Endothelial cell of umbilical vein (primary cell): ENCODE results near the gene BLACAT1. TPM values are rescaled to one million over a fixed set of nuclear protein-coding genes. Genes with fewer than 3 reads are reported as not detected.

Experiments
- BruUV-seq: library from RNA; stranded (reverse); fragments of 400-500 nt; replicated peaks from 2 replicates; lab custom pipeline; 2021; lab: Mats Ljungman, UMichigan
- CTCF ChIA-PET: fragments of 300-600, 350-600 bp; sonication (Branson Sonifier 250); formaldehyde crosslinking; loops from one replicate; lab custom pipeline; 2021; ENCODE audit warnings: antibody characterized with exemption, inconsistent platforms; lab: Charles Lee
- POLR2A ChIA-PET: fragments of 300-600, 350-600 bp; sonication (Branson Sonifier 250); formaldehyde crosslinking; loops from one replicate; lab custom pipeline; 2021; ENCODE audit warnings: antibody characterized with exemption, inconsistent platforms; lab: Charles Lee
- DNase-seq: peaks from one replicate; pipeline ENCODE4 v3.0.0-alpha.2; 2011; ENCODE audit warnings: low read depth, low spot score
- FAIRE-seq: peaks from 2 replicates; lab custom pipeline; 2011; peaks lifted over from hg19 to GRCh38; lab: Jason Lieb, UNC
- H2AFZ ChIP-seq: 2 replicates; pipeline ENCODE4 v1.6.0; 2012; ENCODE audit warnings: low read depth, low read length, control low read depth, inconsistent platforms
- H3K27ac ChIP-seq: 2 replicates; pipeline ENCODE4 v1.5.1; 2011; ENCODE audit warnings: low read depth, mild to moderate bottlenecking, control low read depth, low read length, moderate library complexity; ENCODE audit not compliant: insufficient read depth
- H3K27me3 ChIP-seq, 2 experiments: 2 replicates each; pipeline versions ENCODE4 v1.6.0 to v1.6.1; 2011; ENCODE audit warnings: low read length in 2 of 2, mixed read lengths in 1 of 2; ENCODE audit not compliant: control insufficient read depth in 2 of 2, insufficient read depth in 2 of 2
- H3K36me3 ChIP-seq, 2 experiments: 2 replicates in 1 of 2; 3 replicates in 1 of 2; pipeline ENCODE4 v1.5.1; 2011; ENCODE audit warnings: low read length in 2 of 2, mild to moderate bottlenecking in 1 of 2, moderate library complexity in 1 of 2; ENCODE audit not compliant: control insufficient read depth in 2 of 2, insufficient read depth in 2 of 2; ENCODE audit errors: extremely low read depth in 1 of 2
- H3K4me1 ChIP-seq: 3 replicates; pipeline ENCODE4 v1.5.1; 2011; ENCODE audit warnings: mild to moderate bottlenecking, low read length; ENCODE audit not compliant: control insufficient read depth, insufficient read depth; ENCODE audit errors: extremely low read depth
- H3K4me2 ChIP-seq: 2 replicates; pipeline ENCODE4 v1.6.1; 2011; ENCODE audit warnings: low read length, control low read depth, mixed read lengths; ENCODE audit not compliant: insufficient read depth
- H3K4me3 ChIP-seq, 3 experiments: fragments of 200-600 bp in 1 of 3; sonication (generic), shearing (Covaris generic) in 1 of 3; replicated peaks in 1 of 3; 2 replicates each; pipeline ENCODE4 v1.5.1; 2011 to 2016; ENCODE audit warnings: control low read depth in 3 of 3, low read length in 3 of 3, mild to moderate bottlenecking in 2 of 3, inconsistent platforms in 1 of 3, low read depth in 1 of 3, moderate library complexity in 1 of 3; ENCODE audit not compliant: insufficient read depth in 1 of 3
- H3K79me2 ChIP-seq: 2 replicates; pipeline ENCODE4 v1.6.0; 2012; ENCODE audit warnings: low read length, inconsistent platforms; ENCODE audit not compliant: control insufficient read depth, insufficient read depth
- H3K9ac ChIP-seq: replicated peaks from 2 replicates; pipeline ENCODE3; 2011; ENCODE audit warnings: low read length, control low read depth; ENCODE audit not compliant: insufficient read depth; ENCODE audit errors: extremely low read depth
- H3K9me1 ChIP-seq: replicated peaks from 3 replicates; pipeline ENCODE4 v1.6.0; 2011; ENCODE audit warnings: mild to moderate bottlenecking, low read length; ENCODE audit not compliant: control insufficient read depth, insufficient read depth; ENCODE audit errors: extremely low read depth
- H3K9me3 ChIP-seq: replicated peaks from 2 replicates; pipeline ENCODE4 v1.5.1; 2012; ENCODE audit warnings: low read length, inconsistent platforms; ENCODE audit not compliant: control insufficient read depth, insufficient read depth
- H4K20me1 ChIP-seq: replicated peaks from 2 replicates; pipeline ENCODE3; 2011; ENCODE audit warnings: mild to moderate bottlenecking, low read length; ENCODE audit not compliant: control insufficient read depth, insufficient read depth; ENCODE audit errors: extremely low read depth
- CTCF ChIP-seq, 2 donors: IDR thresholded peaks; 1 replicate in 1 of 2; 2 replicates in 1 of 2; pipeline ENCODE4 v1.5.1; 2011; ENCODE audit warnings: low read length in 2 of 2, mild to moderate bottlenecking in 2 of 2, moderate library complexity in 2 of 2, control low read depth in 1 of 2, inconsistent platforms in 1 of 2, low read depth in 1 of 2; ENCODE audit not compliant: insufficient read depth in 1 of 2; ENCODE audit errors: extremely low read depth in 1 of 2
- EZH2 ChIP-seq: IDR thresholded peaks from 2 replicates; pipeline ENCODE4 v1.6.1; 2012; ENCODE audit warnings: borderline replicate concordance, low read depth, mild to moderate bottlenecking, moderate library complexity, low read length, inconsistent platforms; ENCODE audit not compliant: severe bottlenecking
- FOS ChIP-seq: IDR thresholded peaks from 2 replicates; pipeline ENCODE4 v1.6.1; 2011; ENCODE audit warnings: mild to moderate bottlenecking, low read length, moderate library complexity, borderline replicate concordance; ENCODE audit not compliant: insufficient read depth
- GATA2 ChIP-seq: IDR thresholded peaks from 2 replicates; pipeline ENCODE4 v1.7.0; 2011; ENCODE audit warnings: low read depth, mild to moderate bottlenecking, moderate library complexity, mixed read lengths, low read length; ENCODE audit not compliant: insufficient read length, insufficient read depth
- JUN ChIP-seq: IDR thresholded peaks from 2 replicates; pipeline ENCODE4 v1.6.1; 2011; ENCODE audit warnings: borderline replicate concordance, low read depth; ENCODE audit not compliant: insufficient read length, insufficient read depth
- MYC ChIP-seq: IDR thresholded peaks from one replicate; pipeline ENCODE4 v1.6.1; 2011; ENCODE audit warnings: mild to moderate bottlenecking, low read depth, low read length
- POLR2A ChIP-seq: IDR thresholded peaks from 2 replicates; pipeline ENCODE4 v1.6.1; 2012; ENCODE audit warnings: low read depth, mild to moderate bottlenecking, control low read depth, low read length
- POLR2AphosphoS5 ChIP-seq: IDR thresholded peaks from 2 replicates; pipeline ENCODE4 v1.6.1; 2012; ENCODE audit warnings: low read depth, mild to moderate bottlenecking, control low read depth, low read length, moderate library complexity; ENCODE audit not compliant: insufficient read depth
- dilution Hi-C: fragments of 300-500 bp; cut with MboI; formaldehyde crosslinking; loops from one replicate; pipeline ENCODE4 v1.15.0; 2019; ENCODE audit warnings: low sequenced_read_pairs; ENCODE audit not compliant: extremely low pct_ligation_motif_present
- intact Hi-C: fragments of 100-400 bp; cut with micrococcal nuclease; formaldehyde crosslinking; loops from one replicate; pipeline ENCODE4 v1.10.0; 2022
- polyA plus RNA-seq, 4 experiments: library from polyadenylated mRNA; depleted of rRNA in 3 of 4; stranded (reverse) in 3 of 4; unstranded in 1 of 4; fragments of >200 nt; gene quantifications; 2 replicates each; pipeline versions ENCODE4 v1.2.1 to v1.2.3, GENCODE V29; 2011 to 2012; ENCODE audit warnings: missing spikeins in 1 of 4
- total RNA-seq: library from RNA; stranded (reverse); gene quantifications from 2 replicates; pipeline ENCODE4 v1.2.3, GENCODE V29; 2021
- TF ChIP-seq, protein P1 (sequence below): IDR thresholded peaks from 2 replicates; pipeline ENCODE4 v1.6.1; 2011; ENCODE audit not compliant: insufficient read depth, insufficient read length

Gene BLACAT1
- total and polyA plus RNA-seq, 2 donors (not counting 3 experiments of a cell fraction or from before 2014, with no cell fraction given), result not detected

GRCh38 chr1:205445646-205445935, 10.3 kb downstream of the BLACAT1 start:
- no peak overlapping the region for H3K9ac ChIP-seq
- H3K27ac ChIP-seq, result no peak overlapping the region
- H3K36me3 ChIP-seq, result no peaks in the 10 kb centered on the region
- DNase-seq (no peak), FAIRE-seq (no peak)
- intact Hi-C loops (no loop called here), dilution Hi-C loops (no loop called here)
- H3K9me1 ChIP-seq, result no peaks in the 10 kb centered on the region
- H3K27me3 ChIP-seq, result peaks cover 22 to 25% of the 10 kb centered on the region in 2 experiments
- ChIA-PET CTCF (interaction anchor here (0.6 to 1.5 kb wide), 2 partner anchors 51 to 92 kb away, joined by 3 read pairs; no protein-coding TSS in a partner anchor), POLR2A (no interaction called here)
- BruUV-seq, result no TSS peak
- no peaks in the 10 kb centered on the region for H3K9me3 ChIP-seq
- no peaks in the 10 kb centered on the region for H3K4me1 ChIP-seq
- H3K79me2 ChIP-seq, result no peaks in the 10 kb centered on the region
- TF ChIP-seq MYC (no peak), JUN (no peak)
- no peak overlapping the region for H3K4me3 ChIP-seq
- H3K4me2 ChIP-seq, result no peak overlapping the region
- no peaks in the 10 kb centered on the region for H4K20me1 ChIP-seq
- H2AFZ ChIP-seq, result no peak overlapping the region

GRCh38 chr1:205444931-205445645, 10.8 kb downstream of the BLACAT1 start:
- CTCF ChIA-PET, result interaction anchor here (0.6 to 1.5 kb wide), 2 partner anchors 51 to 91 kb away, joined by 3 read pairs; no protein-coding TSS in a partner anchor
- no peak overlapping the region for H3K9ac ChIP-seq
- FAIRE-seq, result no peak

More at GRCh38 chr1:205444931-205445645, 10.8 kb downstream of the BLACAT1 start:
- H3K27me3 ChIP-seq, result peaks cover 22 to 24% of the 10 kb centered on the region in 2 experiments
- TF ChIP-seq, protein P1, sequence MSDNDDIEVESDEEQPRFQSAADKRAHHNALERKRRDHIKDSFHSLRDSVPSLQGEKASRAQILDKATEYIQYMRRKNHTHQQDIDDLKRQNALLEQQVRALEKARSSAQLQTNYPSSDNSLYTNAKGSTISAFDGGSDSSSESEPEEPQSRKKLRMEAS, result no peak
- TF ChIP-seq CTCF (IDR thresholded peaks at IDR 0.05; ENCODE audit: extremely low read depth in 1 of 2, insufficient read depth in 1 of 2, low read depth in 1 of 2, low read length in 2 of 2) (no peak), JUN (no peak), POLR2A (no peak), GATA2 (no peak), FOS (no peak), MYC (no peak), POLR2AphosphoS5 (no peak), EZH2 (no peak)
- H3K27ac ChIP-seq, result no peak overlapping the region
- no peak overlapping the region for H3K4me3 ChIP-seq
- intact Hi-C loops, result no loop called here
- H3K36me3 ChIP-seq, result no peaks in the 10 kb centered on the region
- dilution Hi-C loops, result no loop called here
- POLR2A ChIA-PET, result no interaction called here
- H4K20me1 ChIP-seq, result no peaks in the 10 kb centered on the region
- no peak overlapping the region for H3K4me2 ChIP-seq
- H3K4me1 ChIP-seq, result no peaks in the 10 kb centered on the region
- no peak overlapping the region for H2AFZ ChIP-seq
- no TSS peak for BruUV-seq
- H3K9me1 ChIP-seq, result no peaks in the 10 kb centered on the region
- no peak for DNase-seq
- H3K79me2 ChIP-seq, result no peaks in the 10 kb centered on the region
- no peaks in the 10 kb centered on the region for H3K9me3 ChIP-seq
